Neural cell (in vitro differentiated cells): Measurements from ENCODE around the gene CAMK1D. TPM values are rescaled to one million over a fixed set of nuclear protein-coding genes. Genes with fewer than 3 reads are reported as not detected.

Source experiments
- H2AFZ ChIP-seq: fragments of 200-600, 300-800 bp; sonication (generic), shearing (Covaris generic); 2 replicates; pipeline ENCODE4 v1.6.0; 2014; ENCODE audit warnings: low read depth, mild to moderate bottlenecking, antibody characterized with exemption, low read length, moderate library complexity
- H3F3A ChIP-seq: fragments of 200-600 bp; shearing (Covaris generic); 2 replicates; pipeline ENCODE4 v1.6.1; 2016; ENCODE audit warnings: mild to moderate bottlenecking, moderate library complexity, mixed read lengths, antibody characterized with exemption, low read length; ENCODE audit not compliant: insufficient read depth, poor library complexity, severe bottlenecking
- H3K27ac ChIP-seq: fragments of 200-600, 300-800 bp; sonication (generic), shearing (Covaris generic); 2 replicates; pipeline ENCODE4 v1.5.1; 2014; ENCODE audit warnings: mild to moderate bottlenecking, low read length, moderate library complexity
- H3K27me3 ChIP-seq: fragments of 300-800, 200-600 bp; sonication (generic), shearing (Covaris generic); 2 replicates; pipeline ENCODE4 v1.6.0; 2014; ENCODE audit warnings: mild to moderate bottlenecking, low read depth, low read length, moderate library complexity; ENCODE audit not compliant: insufficient read depth
- H3K36me3 ChIP-seq: fragments of 300-800, 200-600 bp; sonication (generic), shearing (Covaris generic); 2 replicates; pipeline ENCODE4 v1.5.1; 2014; ENCODE audit warnings: mild to moderate bottlenecking, antibody characterized with exemption, low read length, moderate library complexity; ENCODE audit not compliant: insufficient read depth
- H3K4me2 ChIP-seq: fragments of 300-800, 200-600 bp; sonication (generic), shearing (Covaris generic); 2 replicates; pipeline ENCODE4 v1.6.0; 2014; ENCODE audit warnings: mild to moderate bottlenecking, low read length
- H3K4me3 ChIP-seq: fragments of 300-800, 200-600 bp; sonication (generic), shearing (Covaris generic); 2 replicates; pipeline ENCODE4 v1.5.1; 2014; ENCODE audit warnings: mild to moderate bottlenecking, low read length, moderate library complexity
- H3K79me2 ChIP-seq: fragments of 200-600 bp; shearing (Covaris generic); replicated peaks from 2 replicates; pipeline ENCODE4 v1.6.0; 2014; ENCODE audit warnings: mild to moderate bottlenecking, low read length, moderate library complexity; ENCODE audit not compliant: insufficient read depth
- H3K9ac ChIP-seq: fragments of 300-800, 200-600 bp; sonication (generic), shearing (Covaris generic); 2 replicates; pipeline ENCODE4 v1.6.1; 2016; ENCODE audit warnings: mild to moderate bottlenecking, low read length, mixed read lengths
- H3K9me2 ChIP-seq: fragments of 200-600 bp; shearing (Covaris generic); 2 replicates; pipeline ENCODE4 v1.6.1; 2016; ENCODE audit warnings: mild to moderate bottlenecking, low read length, mixed read lengths; ENCODE audit not compliant: insufficient read depth
- H3K9me3 ChIP-seq: fragments of 200-600, 300-800 bp; sonication (generic), shearing (Covaris generic); 2 replicates; pipeline ENCODE4 v1.6.1; 2016; ENCODE audit warnings: mild to moderate bottlenecking, mixed run types, low read length, moderate library complexity, mixed read lengths
- H4K20me1 ChIP-seq: fragments of 200-600 bp; shearing (Covaris generic); 2 replicates; pipeline ENCODE4 v1.6.1; 2016; ENCODE audit warnings: mild to moderate bottlenecking, mixed run types; ENCODE audit not compliant: insufficient read depth
- CTCF ChIP-seq: fragments of 450-650 bp; IDR thresholded peaks from 2 replicates; pipeline ENCODE4 v1.5.1; 2014; ENCODE audit warnings: antibody characterized with exemption, mild to moderate bottlenecking, moderate library complexity; ENCODE audit not compliant: poor library complexity, severe bottlenecking
- EP300 ChIP-seq: fragments of 450-650 bp; conservative IDR thresholded peaks from 2 replicates; pipeline ENCODE4 v1.6.1; 2014; ENCODE audit warnings: antibody characterized with exemption, mild to moderate bottlenecking, moderate library complexity; ENCODE audit not compliant: poor library complexity, severe bottlenecking
- EZH2 ChIP-seq: fragments of 200-600, 300-800 bp; shearing (Covaris generic), sonication (generic); IDR thresholded peaks from 2 replicates; pipeline ENCODE4 v1.6.1; 2014; ENCODE audit warnings: antibody characterized with exemption, low read length, borderline replicate concordance, mild to moderate bottlenecking; ENCODE audit not compliant: insufficient read depth, poor library complexity, severe bottlenecking
- MXI1 ChIP-seq: fragments of 450-650 bp; conservative IDR thresholded peaks from 2 replicates; pipeline ENCODE4 v1.6.1; 2014; ENCODE audit warnings: antibody characterized with exemption, mild to moderate bottlenecking; ENCODE audit not compliant: poor library complexity, severe bottlenecking
- POLR2AphosphoS5 ChIP-seq: IDR thresholded peaks from 2 replicates; pipeline ENCODE4 v1.6.1; 2012
- RAD21 ChIP-seq: fragments of 450-650 bp; conservative IDR thresholded peaks from 2 replicates; pipeline ENCODE4 v1.6.1; 2014; ENCODE audit warnings: antibody characterized with exemption, mild to moderate bottlenecking, moderate library complexity
- SMC3 ChIP-seq: fragments of 450-650 bp; conservative IDR thresholded peaks from 2 replicates; pipeline ENCODE4 v1.6.1; 2014; ENCODE audit warnings: antibody characterized with exemption, mild to moderate bottlenecking, moderate library complexity; ENCODE audit not compliant: poor library complexity
- TAF1 ChIP-seq: IDR thresholded peaks from 2 replicates; pipeline ENCODE4 v1.6.1; 2012; ENCODE audit warnings: low read depth
- polyA plus RNA-seq: library from polyadenylated mRNA; depleted of rRNA; stranded (reverse); fragments of >200 nt; gene quantifications from 2 replicates; pipeline ENCODE4 v1.2.3, GENCODE V29; 2014
- TF ChIP-seq, protein P1 (sequence below): IDR thresholded peaks from 2 replicates; pipeline ENCODE4 v1.6.1; 2012; ENCODE audit warnings: borderline replicate concordance

Gene CAMK1D
- polyA plus RNA-seq, 1 donor from 2014 or later, result 13.8 TPM

DNA sequence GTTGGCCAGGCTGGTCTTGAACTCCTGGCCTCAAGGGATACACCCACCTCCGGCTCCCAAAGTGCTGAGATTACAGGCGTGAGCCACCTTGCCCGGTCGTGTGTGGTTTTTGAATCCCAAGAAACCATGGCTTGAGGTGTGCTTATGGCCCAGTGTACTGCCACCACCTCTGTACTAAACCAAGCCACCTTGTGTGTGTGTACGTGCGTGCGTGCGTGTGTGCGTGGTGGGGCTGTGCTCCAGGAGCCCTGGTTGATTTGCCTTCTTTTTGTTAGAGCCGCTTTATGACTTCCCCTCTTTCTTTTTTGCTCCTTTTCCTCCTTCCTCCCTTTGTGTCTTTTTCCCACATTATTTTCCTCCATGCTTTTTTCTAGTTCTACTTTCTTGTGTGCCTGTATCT lies 121.4 kb downstream of the CAMK1D start:
- H3K4me2 ChIP-seq, result no peak overlapping the region
- H3K36me3 ChIP-seq, result no peaks in the 10 kb centered on the region
- no peaks in the 10 kb centered on the region for H3K9me2 ChIP-seq
- no peak overlapping the region for H2AFZ ChIP-seq
- TF ChIP-seq RAD21 (no peak), EZH2 (no peak), TAF1 (no peak), CTCF (no peak), POLR2AphosphoS5 (no peak), MXI1 (no peak)
- TF ChIP-seq, protein P1, sequence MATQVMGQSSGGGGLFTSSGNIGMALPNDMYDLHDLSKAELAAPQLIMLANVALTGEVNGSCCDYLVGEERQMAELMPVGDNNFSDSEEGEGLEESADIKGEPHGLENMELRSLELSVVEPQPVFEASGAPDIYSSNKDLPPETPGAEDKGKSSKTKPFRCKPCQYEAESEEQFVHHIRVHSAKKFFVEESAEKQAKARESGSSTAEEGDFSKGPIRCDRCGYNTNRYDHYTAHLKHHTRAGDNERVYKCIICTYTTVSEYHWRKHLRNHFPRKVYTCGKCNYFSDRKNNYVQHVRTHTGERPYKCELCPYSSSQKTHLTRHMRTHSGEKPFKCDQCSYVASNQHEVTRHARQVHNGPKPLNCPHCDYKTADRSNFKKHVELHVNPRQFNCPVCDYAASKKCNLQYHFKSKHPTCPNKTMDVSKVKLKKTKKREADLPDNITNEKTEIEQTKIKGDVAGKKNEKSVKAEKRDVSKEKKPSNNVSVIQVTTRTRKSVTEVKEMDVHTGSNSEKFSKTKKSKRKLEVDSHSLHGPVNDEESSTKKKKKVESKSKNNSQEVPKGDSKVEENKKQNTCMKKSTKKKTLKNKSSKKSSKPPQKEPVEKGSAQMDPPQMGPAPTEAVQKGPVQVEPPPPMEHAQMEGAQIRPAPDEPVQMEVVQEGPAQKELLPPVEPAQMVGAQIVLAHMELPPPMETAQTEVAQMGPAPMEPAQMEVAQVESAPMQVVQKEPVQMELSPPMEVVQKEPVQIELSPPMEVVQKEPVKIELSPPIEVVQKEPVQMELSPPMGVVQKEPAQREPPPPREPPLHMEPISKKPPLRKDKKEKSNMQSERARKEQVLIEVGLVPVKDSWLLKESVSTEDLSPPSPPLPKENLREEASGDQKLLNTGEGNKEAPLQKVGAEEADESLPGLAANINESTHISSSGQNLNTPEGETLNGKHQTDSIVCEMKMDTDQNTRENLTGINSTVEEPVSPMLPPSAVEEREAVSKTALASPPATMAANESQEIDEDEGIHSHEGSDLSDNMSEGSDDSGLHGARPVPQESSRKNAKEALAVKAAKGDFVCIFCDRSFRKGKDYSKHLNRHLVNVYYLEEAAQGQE, result no peak
- H3K9ac ChIP-seq, result no peak overlapping the region
- no peaks in the 10 kb centered on the region for H3F3A ChIP-seq
- no peaks in the 10 kb centered on the region for H3K27me3 ChIP-seq
- no peaks in the 10 kb centered on the region for H4K20me1 ChIP-seq
- no peak overlapping the region for H3K27ac ChIP-seq
- H3K4me3 ChIP-seq, result no peak overlapping the region
- no peaks in the 10 kb centered on the region for H3K9me3 ChIP-seq
- no peaks in the 10 kb centered on the region for H3K79me2 ChIP-seq

DNA sequence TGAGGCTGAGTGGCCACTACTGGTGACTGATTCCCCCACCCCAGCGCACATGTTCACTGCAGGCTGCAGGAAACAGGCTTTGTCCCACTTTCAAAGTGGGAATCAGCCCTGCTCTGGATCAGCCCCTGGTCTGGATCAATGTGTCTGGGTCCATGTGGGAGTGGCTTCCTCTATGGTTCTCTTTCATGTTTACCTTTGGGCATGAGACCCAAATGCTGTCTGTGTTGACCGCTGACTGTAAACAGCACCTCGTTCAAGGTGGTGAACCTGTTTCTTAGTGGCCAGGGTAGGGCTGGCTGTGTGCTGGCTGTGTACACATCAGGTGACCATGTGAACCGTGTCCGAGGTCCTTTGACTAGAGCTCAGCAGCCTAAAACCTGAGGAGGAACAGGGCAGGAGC lies 121.8 kb downstream of the CAMK1D start:
- no peaks in the 10 kb centered on the region for H3F3A ChIP-seq
- H3K9me3 ChIP-seq, result no peaks in the 10 kb centered on the region
- TF ChIP-seq POLR2AphosphoS5 (no peak), EP300 (no peak), CTCF (no peak), MXI1 (no peak), SMC3 (no peak), RAD21 (no peak), TAF1 (no peak), EZH2 (no peak)
- TF ChIP-seq, protein P1, result no peak
- H4K20me1 ChIP-seq, result no peaks in the 10 kb centered on the region
- no peaks in the 10 kb centered on the region for H3K9me2 ChIP-seq
- no peak overlapping the region for H2AFZ ChIP-seq
- H3K27ac ChIP-seq, result no peak overlapping the region
- H3K79me2 ChIP-seq, result no peaks in the 10 kb centered on the region
- H3K36me3 ChIP-seq, result no peaks in the 10 kb centered on the region
- H3K27me3 ChIP-seq, result no peaks in the 10 kb centered on the region
- H3K9ac ChIP-seq, result no peak overlapping the region
- no peak overlapping the region for H3K4me2 ChIP-seq
- no peak overlapping the region for H3K4me3 ChIP-seq
